ENCODE results near the gene ALK.

The ALK gene

GRCh38 chr2:29218071-29218470 lies 703.3 kb downstream of the ALK start:
- no peak for FAIRE-seq

GRCh38 chr2:29216609-29216909 lies 704.8 kb downstream of the ALK start:
- no peak for FAIRE-seq

- no peak for FAIRE-seq
Measured at GRCh38 chr2:29215739-29216608, 705.4 kb downstream of the ALK start.

DNA sequence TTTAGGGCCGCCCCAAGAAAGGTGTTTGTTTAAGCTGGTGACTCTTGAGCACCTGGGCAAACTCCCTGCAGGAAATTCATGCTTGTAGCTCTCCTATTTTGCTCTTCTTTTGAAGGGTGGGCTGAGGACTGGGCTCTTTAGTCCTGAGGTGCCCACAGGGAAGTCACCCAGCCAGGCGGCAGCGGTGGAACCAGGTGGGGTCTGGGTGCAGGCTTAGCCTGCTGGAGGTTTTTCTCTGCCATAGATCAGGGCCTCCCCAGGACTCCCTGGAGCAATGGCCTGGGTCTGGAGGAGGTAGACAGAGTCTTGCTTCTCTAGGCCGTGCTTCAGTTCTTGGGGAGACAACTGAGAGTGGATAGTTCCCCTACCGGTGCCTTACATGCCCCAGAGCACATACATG lies 706.3 kb downstream of the ALK start:
- FAIRE-seq = no peak

DNA sequence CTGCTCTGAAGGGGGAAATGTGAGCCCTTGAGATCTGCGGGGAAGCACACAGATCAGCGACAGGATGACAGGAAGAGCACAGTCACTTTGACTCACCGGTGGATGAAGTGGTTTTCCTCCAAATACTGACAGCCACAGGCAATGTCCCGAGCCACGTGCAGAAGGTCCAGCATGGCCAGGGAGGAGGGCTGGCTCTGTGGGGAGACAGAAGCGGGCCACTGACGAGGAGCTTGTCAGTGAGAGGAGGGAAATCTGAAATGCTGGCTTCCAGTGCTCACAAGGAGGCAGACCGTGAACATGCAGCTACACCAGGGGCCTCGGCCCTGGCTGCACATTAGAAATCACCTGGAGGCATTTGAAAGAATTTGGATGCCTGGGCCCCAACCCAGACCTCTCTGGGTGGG lies 707.5 kb downstream of the ALK start:
- no peak for FAIRE-seq

GRCh38 chr2:29212009-29212408 lies 709.4 kb downstream of the ALK start:
- no peak for FAIRE-seq

- no peak for FAIRE-seq
Measured at GRCh38 chr2:29209551-29209950, 711.8 kb downstream of the ALK start.

DNA sequence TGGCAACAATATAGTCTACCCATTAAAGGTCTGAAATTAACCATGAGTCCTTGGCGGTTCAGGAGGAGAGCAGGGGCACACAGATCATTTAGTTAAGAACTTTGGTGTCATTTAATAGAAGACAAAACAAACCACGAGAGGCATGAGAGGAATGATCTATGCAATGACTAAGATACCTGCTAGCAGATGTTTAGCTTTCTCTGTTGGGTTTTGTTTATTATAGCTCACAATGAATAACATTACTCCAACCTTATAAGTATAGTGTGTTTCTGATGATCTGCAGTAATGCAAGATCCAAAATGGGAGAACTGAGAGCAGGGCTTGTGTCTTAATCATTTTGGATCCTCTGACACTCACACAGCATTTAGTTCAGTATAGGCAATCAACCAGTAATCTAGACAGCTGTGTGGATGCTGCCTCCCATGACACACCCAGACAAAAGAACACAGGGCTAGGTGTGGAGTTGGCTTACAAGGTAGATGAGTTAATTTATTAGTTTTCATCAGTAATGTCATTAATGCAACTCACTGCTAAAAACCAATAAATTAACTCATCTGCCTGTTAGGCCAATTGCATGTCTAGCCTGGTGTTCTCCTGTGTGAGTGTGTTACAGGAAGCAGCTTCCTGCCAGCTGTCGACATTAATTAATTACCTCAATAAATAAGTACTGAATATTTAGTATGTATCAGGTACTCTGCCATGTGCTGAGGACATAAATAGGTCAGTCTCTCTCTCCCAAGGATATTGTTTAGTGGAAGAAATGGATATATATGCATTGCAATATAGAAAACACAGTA lies 713.8 kb downstream of the ALK start:
- no peak for FAIRE-seq

- FAIRE-seq = no peak
Measured at GRCh38 chr2:29206941-29207340, 714.4 kb downstream of the ALK start.

DNA sequence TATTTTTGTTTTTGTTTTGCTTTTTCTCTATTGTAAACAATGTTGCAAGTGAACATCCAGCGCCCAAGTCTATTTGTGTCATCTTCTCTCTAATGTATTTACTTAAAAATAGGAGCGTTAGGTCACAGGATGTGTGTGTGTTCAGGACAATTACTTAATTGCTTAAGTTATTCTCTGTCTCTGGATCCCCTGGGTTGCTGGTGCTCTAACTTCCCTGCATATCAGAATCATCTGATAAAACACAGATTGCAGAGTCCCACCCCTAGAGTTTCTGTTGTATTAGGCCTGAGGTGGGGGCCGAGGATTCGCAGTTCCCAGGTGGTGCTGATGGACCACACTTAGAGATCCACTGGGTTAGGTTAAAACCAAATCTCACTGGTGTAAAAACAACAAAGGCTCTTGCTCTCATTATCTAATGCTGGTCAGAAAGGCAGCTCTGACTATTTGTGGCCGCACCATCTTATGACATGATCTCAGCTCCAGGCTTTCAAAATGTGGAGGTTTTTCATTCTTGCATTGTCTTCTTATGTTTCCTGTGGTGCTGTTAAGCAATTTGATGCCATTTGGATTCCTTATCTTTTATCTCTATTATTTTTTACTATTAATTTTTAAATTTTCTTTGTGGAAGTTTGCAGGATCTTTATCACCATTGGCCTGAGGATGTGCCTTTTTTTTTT lies 718.4 kb downstream of the ALK start:
- FAIRE-seq = no peak

- FAIRE-seq = no peak
Measured at GRCh38 chr2:29201979-29202378, 719.4 kb downstream of the ALK start.

DNA sequence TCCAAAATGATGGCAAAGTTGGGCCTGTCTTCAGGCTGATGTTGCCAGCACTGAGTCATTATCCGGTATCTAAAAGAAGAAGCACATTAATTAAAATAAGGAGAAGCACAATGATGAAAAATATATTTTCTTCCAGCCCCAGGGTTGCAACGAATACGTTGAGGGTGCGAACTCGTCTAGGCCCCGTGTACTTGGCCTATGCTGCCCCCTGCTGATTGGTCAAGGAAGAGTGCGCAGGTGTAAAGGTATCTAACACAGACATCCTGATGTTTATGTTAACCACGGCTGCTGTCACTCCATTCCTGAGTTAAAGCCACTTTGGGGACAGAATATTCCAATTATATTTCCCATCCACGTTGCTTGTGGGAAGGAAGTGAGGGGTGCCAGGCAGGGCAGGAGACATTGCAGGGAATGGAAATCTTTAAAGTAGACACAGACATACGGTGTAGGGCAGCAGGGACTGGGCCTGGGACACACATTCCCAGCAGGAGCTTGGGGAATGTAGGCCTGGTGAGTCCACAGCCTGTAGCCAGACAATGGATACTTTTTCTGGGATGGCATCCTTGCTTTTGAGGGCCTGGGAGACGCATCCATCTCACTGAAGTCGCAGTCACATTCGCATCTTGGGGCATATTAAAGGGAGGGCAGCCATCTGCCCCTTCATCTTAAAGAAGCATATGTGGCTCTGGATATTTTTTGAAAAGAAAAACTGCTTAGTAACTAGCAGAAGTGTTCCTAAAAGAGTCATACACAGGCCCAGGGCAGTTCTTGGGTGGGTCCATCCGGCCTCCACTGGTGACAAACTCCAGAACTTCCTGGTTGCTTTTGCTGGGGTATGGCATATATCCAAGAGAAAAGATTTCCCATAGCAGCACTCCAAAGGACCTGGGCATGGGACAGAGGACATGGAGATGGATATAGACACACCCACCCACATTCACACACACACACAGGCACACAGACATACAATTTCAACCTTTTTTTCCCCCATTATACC lies 724.3 kb downstream of the ALK start:
- no peak for FAIRE-seq

- FAIRE-seq = no peak
Measured at GRCh38 chr2:29195796-29196195, 725.6 kb downstream of the ALK start.

DNA sequence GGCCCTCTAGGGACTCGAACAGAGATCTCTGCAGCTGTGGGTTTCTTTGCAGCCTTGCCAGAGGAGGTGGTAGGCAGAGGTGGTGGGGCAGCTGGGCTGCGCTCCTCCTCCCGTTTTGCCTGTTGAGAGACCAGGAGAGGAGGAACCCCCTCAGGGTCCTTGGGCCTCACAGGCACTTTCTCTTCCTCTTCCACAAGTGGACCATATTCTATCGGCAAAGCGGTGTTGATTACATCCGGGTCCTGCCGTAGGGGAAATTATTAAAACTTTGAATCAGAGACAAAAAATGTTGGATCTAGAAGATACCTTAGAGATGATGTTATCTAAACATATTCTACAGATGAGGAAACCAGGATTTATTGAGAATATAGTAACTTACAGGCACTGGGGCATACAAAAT lies 727.7 kb downstream of the ALK start:
- FAIRE-seq = no peak

- no peak for FAIRE-seq
Measured at GRCh38 chr2:29193111-29193510, 728.3 kb downstream of the ALK start.

- no peak for FAIRE-seq
Measured at GRCh38 chr2:29192526-29192925, 728.9 kb downstream of the ALK start.

- FAIRE-seq = no peak
Measured at GRCh38 chr2:29191817-29192216, 729.6 kb downstream of the ALK start.

DNA sequence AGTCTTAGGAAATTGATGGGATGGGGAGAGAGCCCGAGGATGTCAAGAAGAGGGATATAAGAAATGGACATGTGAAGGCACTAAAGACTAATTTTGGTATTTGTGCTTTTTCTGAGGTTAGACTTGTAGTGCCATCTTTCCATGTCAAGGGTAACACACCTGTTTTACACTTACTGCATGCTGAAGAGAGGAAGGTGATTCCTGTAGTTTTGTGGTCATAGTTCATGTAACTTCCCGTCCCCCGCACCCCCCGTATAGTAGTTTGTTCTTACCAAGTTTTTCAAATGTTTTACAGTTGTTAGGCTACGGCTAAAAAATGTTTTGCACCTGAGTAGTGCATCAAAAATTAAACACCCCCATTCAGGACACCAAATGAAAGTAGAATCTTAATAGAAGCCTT lies 732.3 kb downstream of the ALK start:
- no peak for FAIRE-seq

DNA sequence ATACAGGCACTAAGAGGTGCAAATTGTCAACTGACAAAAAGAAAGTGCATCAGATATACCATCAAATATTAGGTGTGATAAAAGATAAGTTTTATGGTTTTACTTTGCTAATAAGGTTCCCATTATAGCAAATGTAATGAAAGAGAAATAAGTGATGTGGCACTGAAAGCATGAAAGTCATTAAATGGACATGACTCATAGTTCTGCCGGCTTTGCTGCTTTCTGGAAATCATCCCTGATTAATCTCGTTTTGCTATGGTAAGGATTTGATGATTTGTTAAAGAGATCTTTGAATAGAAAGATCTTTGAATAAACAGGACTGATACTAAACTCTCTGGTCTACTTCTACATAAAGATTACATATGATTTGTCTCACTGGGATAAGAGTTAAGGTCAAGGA lies 733.5 kb downstream of the ALK start:
- no peak for FAIRE-seq

DNA sequence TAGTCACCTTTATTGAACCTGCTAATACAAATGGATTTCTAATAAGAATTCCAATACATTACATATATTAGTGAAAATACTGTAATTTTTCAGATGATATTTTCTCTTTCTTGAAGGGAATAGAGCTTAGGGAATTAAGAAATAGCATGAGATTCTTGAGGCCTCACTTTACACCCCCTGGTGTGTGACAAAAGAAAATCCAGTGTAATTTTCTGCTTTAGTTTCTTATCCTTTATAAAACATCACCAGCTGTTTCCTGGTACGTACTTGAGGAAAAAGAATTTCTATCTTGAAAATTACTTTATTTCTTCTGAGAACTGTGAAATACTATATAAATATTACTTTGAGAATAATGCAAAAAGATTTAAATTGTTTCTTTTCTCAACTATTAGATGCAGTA lies 734.6 kb downstream of the ALK start:
- no peak for FAIRE-seq

DNA sequence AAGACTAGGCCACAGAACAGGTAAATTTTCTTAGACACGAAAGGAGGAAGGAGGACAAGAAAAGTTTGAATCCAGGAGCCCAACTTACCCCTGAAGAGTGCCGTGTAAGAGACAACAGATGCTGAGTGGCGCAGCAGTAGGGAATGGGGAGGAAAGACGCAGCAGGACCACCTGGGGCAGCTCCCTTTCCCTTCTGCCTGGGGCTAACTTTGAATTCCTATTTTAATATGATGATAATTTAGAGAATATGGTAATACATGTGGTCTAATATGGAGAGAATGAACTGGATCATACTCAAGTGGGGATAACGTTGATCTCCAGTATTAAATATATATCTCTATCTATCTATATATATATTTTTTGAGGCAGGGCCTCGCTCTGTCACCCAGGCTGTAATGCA lies 736.9 kb downstream of the ALK start:
- FAIRE-seq = no peak

DNA sequence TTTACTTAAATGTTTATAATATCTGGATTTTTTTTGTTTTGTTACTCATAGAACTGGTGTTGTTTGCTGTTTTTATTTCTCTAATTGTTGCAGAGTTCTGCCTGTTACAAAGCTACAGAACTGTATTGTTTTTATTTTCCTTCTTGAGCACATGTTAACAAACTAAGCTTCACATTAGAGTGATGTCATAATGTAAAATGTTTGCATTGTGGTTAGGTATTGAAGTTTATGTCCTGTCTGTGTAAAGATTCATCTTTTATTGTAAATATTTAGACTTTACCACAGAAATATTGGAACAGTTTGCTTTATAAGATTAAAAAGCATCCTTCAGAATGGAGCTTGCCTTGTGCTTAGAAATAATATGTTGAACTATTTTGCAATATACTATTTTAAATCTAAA lies 738.5 kb downstream of the ALK start:
- no peak for FAIRE-seq

- FAIRE-seq = no peak
Measured at GRCh38 chr2:29182334-29182733, 739.1 kb downstream of the ALK start.
